Tibial artery (tissue), 4 donors: ENCODE data around the gene TFDP1.

Experiments
- DNase-seq, 2 donors: peaks; one replicate each; pipeline ENCODE4 v3.0.0-alpha.2; 2019
- H3K27ac ChIP-seq, 2 donors: fragments of 200-600 bp; sonication (generic) in 1 of 2; 1 replicate in 1 of 2; 2 replicates in 1 of 2; pipeline ENCODE4 v1.5.1; 2018 to 2019; ENCODE audit warnings: mild to moderate bottlenecking in 1 of 2
- H3K27me3 ChIP-seq, 2 donors: fragments of 200-600 bp; sonication (generic) in 1 of 2; one replicate each; pipeline versions ENCODE4 v1.5.1 to v1.6.0; 2016 to 2019
- H3K36me3 ChIP-seq, 3 donors: fragments of 200-600 bp; sonication (generic) in 2 of 3; one replicate each; pipeline ENCODE4 v1.5.1; 2016 to 2019; ENCODE audit warnings: mild to moderate bottlenecking in 2 of 3
- H3K4me1 ChIP-seq, 4 donors: fragments of 200-600 bp; sonication (generic) in 2 of 4; 1 replicate in 3 of 4; 2 replicates in 1 of 4; pipeline ENCODE4 v1.5.1; 2016 to 2019
- H3K4me3 ChIP-seq, 2 donors: fragments of 200-600 bp; sonication (generic) in 1 of 2; 1 replicate in 1 of 2; 2 replicates in 1 of 2; pipeline ENCODE4 v1.5.1; 2018 to 2019; ENCODE audit warnings: mild to moderate bottlenecking in 2 of 2
- H3K9me3 ChIP-seq, 3 donors: fragments of 200-600 bp; sonication (generic) in 1 of 3; one replicate each; pipeline ENCODE4 v1.5.1; 2016 to 2019
- CTCF ChIP-seq, 2 experiments: fragments of 200-600 bp in 1 of 2; fragments of 450-650 bp in 1 of 2; IDR thresholded peaks; one replicate each; pipeline ENCODE4 v1.5.1; 2017 to 2019; ENCODE audit warnings: antibody characterized with exemption in 2 of 2, mild to moderate bottlenecking in 1 of 2, moderate library complexity in 1 of 2
- intact Hi-C: fragments of 100-400 bp; cut with DNase I; formaldehyde crosslinking; loops from one replicate; pipeline ENCODE4 v1.15.0; 2023; ENCODE audit warnings: low total_unique reads

The TFDP1 gene

GRCh38 chr13:113645329-113645728 lies 60.8 kb downstream of the TFDP1 start:
- intact Hi-C loops, result no loop called here
- peak in 1 of 2 donors; percentile 4 for DNase-seq
- peaks cover 0 to 5% (median 3%) of the 10 kb centered on the region in 3 donors for H3K36me3 ChIP-seq

DNA sequence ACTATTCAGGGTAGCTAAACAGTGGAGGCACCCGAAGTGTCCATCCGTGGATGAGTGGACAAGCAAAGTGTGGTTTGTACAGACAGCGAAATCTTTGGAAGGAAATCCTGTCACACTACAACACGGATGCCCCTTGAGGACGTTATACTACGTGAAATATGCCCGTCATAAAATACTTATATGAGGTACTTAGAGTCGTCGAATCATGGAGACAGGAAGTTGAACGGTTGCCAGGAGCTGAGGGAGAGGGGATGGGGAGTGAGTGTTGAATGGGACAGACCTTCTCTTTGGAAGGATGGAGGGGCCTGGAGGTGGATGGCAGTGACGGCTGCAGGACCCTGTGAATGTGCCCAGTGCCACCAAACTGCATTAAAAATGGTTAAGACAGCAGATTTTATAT lies 61.8 kb downstream of the TFDP1 start:
- intact Hi-C loops, result no loop called here
- Histone ChIP-seq H3K9me3 (no peaks in the 10 kb centered on the region), H3K4me3 (no peak overlapping the region), H3K36me3 (no peaks in the 10 kb centered on the region), H3K27me3 (no peaks in the 10 kb centered on the region), H3K27ac (no peak overlapping the region), H3K4me1 (peaks cover 0 to 21% (median 13%) of the 10 kb centered on the region in 4 donors)
- TF ChIP-seq CTCF (IDR thresholded peaks at IDR 0.05), result no peak
- peak; percentile 17 to 61 for DNase-seq

More at GRCh38 chr13:113645329-113645728, 60.8 kb downstream of the TFDP1 start:
- no peak overlapping the region for H3K4me3 ChIP-seq
- no peak overlapping the region for H3K27ac ChIP-seq
- TF ChIP-seq CTCF (IDR thresholded peaks at IDR 0.05), result no peak
- peaks cover 0 to 21% (median 13%) of the 10 kb centered on the region in 4 donors for H3K4me1 ChIP-seq
- H3K9me3 ChIP-seq, result no peaks in the 10 kb centered on the region
- H3K27me3 ChIP-seq, result no peaks in the 10 kb centered on the region

- intact Hi-C loops, result no loop called here
Measured at GRCh38 chr13:113646921-113647340, 62.4 kb downstream of the TFDP1 start.

GRCh38 chr13:113647351-113648215 lies 63.0 kb downstream of the TFDP1 start:
- peak; percentile 88 to 97 for DNase-seq
- intact Hi-C loops, result no loop called here
- no peaks in the 10 kb centered on the region for H3K9me3 ChIP-seq
- no peaks in the 10 kb centered on the region for H3K27me3 ChIP-seq
- peaks cover 0 to 21% (median 13%) of the 10 kb centered on the region in 4 donors for H3K4me1 ChIP-seq
- H3K4me3 ChIP-seq, result no peak overlapping the region
- H3K27ac ChIP-seq, result peak overlapping the region; percentile 51 to 67
- no peaks in the 10 kb centered on the region for H3K36me3 ChIP-seq
- TF ChIP-seq CTCF (IDR thresholded peaks at IDR 0.05), result no peak

More at GRCh38 chr13:113646921-113647340, 62.4 kb downstream of the TFDP1 start:
- no peaks in the 10 kb centered on the region for H3K9me3 ChIP-seq
- peak in 1 of 2 donors; percentile 66 for DNase-seq
- H3K27ac ChIP-seq, result peak overlapping the region; percentile 51 to 58
- H3K36me3 ChIP-seq, result no peaks in the 10 kb centered on the region
- TF ChIP-seq CTCF (IDR thresholded peaks at IDR 0.05), result no peak
- peaks cover 0 to 21% (median 13%) of the 10 kb centered on the region in 4 donors for H3K4me1 ChIP-seq
- no peaks in the 10 kb centered on the region for H3K27me3 ChIP-seq
- H3K4me3 ChIP-seq, result no peak overlapping the region

DNA sequence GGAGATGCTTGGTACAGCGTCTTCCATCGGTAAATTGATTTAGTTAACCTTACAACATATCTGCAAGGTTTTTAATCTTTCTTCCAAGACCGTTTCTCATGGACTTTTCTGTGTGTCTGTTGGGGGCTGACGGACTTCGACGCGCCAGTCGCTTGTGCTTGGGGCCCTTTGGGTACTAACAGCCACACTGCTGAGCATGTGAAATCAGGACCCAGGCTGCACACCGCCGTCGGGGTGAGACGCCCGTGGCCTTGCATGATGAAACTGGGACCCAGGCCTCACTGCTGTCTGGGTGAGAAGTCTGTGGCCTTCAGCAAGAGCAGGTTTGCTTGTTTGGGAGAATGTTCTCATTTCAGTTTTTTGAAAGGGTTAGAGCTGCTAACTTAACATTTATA lies 63.7 kb downstream of the TFDP1 start:
- no peak for TF ChIP-seq CTCF (IDR thresholded peaks at IDR 0.05)

More for the DNA sequence above, 63.7 kb downstream of the TFDP1 start:
- H3K27me3 ChIP-seq, result no peaks in the 10 kb centered on the region
- no peaks in the 10 kb centered on the region for H3K36me3 ChIP-seq
- H3K4me1 ChIP-seq, result peaks cover 0 to 21% (median 13%) of the 10 kb centered on the region in 4 donors
- peak overlapping the region in 1 of 2 donors; percentile 67 for H3K27ac ChIP-seq
- no peaks in the 10 kb centered on the region for H3K9me3 ChIP-seq
- DNase-seq, result peak; percentile 11 to 62
- intact Hi-C loops, result no loop called here
- H3K4me3 ChIP-seq, result no peak overlapping the region
